ENCODE results near the gene TMEM243.

DNA sequence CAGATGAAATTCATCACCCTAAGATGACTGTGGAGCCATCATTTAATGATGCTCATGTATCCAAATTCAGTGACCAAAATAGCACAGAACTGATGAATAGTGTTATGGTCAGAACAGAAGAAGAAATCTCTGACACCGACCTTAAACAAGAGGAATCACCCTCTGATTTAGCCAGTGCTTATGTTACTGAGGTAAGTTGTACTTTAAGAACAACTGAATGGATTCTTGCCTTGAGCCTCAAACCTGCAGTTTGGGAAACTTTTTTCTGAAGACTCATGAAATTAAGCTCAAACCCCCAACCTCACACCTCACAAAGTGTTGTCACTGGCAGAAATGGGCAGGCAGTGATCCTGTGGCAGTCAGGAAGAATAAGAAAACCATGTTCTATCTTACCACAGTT lies 25.6 kb downstream of the TMEM243 start:
- TF ChIP-seq, protein P1, sequence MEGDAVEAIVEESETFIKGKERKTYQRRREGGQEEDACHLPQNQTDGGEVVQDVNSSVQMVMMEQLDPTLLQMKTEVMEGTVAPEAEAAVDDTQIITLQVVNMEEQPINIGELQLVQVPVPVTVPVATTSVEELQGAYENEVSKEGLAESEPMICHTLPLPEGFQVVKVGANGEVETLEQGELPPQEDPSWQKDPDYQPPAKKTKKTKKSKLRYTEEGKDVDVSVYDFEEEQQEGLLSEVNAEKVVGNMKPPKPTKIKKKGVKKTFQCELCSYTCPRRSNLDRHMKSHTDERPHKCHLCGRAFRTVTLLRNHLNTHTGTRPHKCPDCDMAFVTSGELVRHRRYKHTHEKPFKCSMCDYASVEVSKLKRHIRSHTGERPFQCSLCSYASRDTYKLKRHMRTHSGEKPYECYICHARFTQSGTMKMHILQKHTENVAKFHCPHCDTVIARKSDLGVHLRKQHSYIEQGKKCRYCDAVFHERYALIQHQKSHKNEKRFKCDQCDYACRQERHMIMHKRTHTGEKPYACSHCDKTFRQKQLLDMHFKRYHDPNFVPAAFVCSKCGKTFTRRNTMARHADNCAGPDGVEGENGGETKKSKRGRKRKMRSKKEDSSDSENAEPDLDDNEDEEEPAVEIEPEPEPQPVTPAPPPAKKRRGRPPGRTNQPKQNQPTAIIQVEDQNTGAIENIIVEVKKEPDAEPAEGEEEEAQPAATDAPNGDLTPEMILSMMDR (conservative IDR thresholded peaks at IDR 0.05) = no peak
- no peak for TF ChIP-seq EZH2 (IDR thresholded peaks at IDR 0.05; ENCODE audit: low read depth)
